Activated T-helper 17 cell treated with anti-CD3 and anti-CD28 coated beads, Interleukin-2, amount 50 U/mL, for 72 hours (primary cell): ENCODE results near the gene CPLX1. TPM values are rescaled to one million over a fixed set of nuclear protein-coding genes. Genes with fewer than 3 reads are reported as not detected.

ENCODE experiments used
- ATAC-seq: fragments of 150-1000 bp; cut with Tn5 transposase; replicated peaks from 2 replicates; pipeline ENCODE4 v1.10.0; 2021; ENCODE audit warnings: mild to moderate bottlenecking, moderate library complexity
- H3K27ac Mint-ChIP-seq: one replicate; pipeline ENCODE4 v1.8.0; 2022; ENCODE audit warnings: mixed read lengths
- H3K27me3 Mint-ChIP-seq: one replicate; pipeline ENCODE4 v1.8.0; 2022; ENCODE audit warnings: mixed read lengths
- H3K36me3 Mint-ChIP-seq: one replicate; pipeline ENCODE4 v1.8.0; 2022; ENCODE audit warnings: low read depth, mild to moderate bottlenecking, mixed read lengths
- H3K4me1 Mint-ChIP-seq: one replicate; pipeline ENCODE4 v1.8.0; 2022; ENCODE audit warnings: mixed read lengths
- H3K4me3 Mint-ChIP-seq: one replicate; pipeline ENCODE4 v1.8.0; 2022; ENCODE audit warnings: mild to moderate bottlenecking, mixed read lengths
- H3K9me3 Mint-ChIP-seq: one replicate; pipeline ENCODE4 v1.8.0; 2022; ENCODE audit warnings: mixed read lengths
- total RNA-seq, 2 donors: library from RNA; stranded (reverse); gene quantifications; one replicate each; pipeline ENCODE4 v1.2.3, GENCODE V29; 2022

CPLX1 gene
- total RNA-seq, 2 donors from 2014 or later: 0.50 to 3.6 TPM

- Mint-ChIP-seq H3K4me3 (no peak overlapping the region), H3K27ac (no peak overlapping the region), H3K27me3 (no peaks in the 10 kb centered on the region), H3K9me3 (no peaks in the 10 kb centered on the region), H3K36me3 (peaks cover 33% of the 10 kb centered on the region), H3K4me1 (no peaks in the 10 kb centered on the region)
- no peak for ATAC-seq
Observed at GRCh38 chr4:848803-849477, 23.0 kb upstream of the CPLX1 start.

GRCh38 chr4:848307-848691 is 22.4 kb upstream of the CPLX1 start:
- no peak overlapping the region for H3K27ac Mint-ChIP-seq
- peaks cover 28% of the 10 kb centered on the region for H3K36me3 Mint-ChIP-seq
- no peaks in the 10 kb centered on the region for H3K9me3 Mint-ChIP-seq
- H3K4me1 Mint-ChIP-seq: no peaks in the 10 kb centered on the region
- ATAC-seq: no peak
- no peaks in the 10 kb centered on the region for H3K27me3 Mint-ChIP-seq
- no peak overlapping the region for H3K4me3 Mint-ChIP-seq

- Mint-ChIP-seq H3K27me3 (no peaks in the 10 kb centered on the region), H3K27ac (no peak overlapping the region), H3K4me3 (no peak overlapping the region), H3K4me1 (no peaks in the 10 kb centered on the region), H3K9me3 (no peaks in the 10 kb centered on the region), H3K36me3 (peaks cover 15% of the 10 kb centered on the region)
- no peak for ATAC-seq
Observed at GRCh38 chr4:845836-846251, 19.9 kb upstream of the CPLX1 start.

GRCh38 chr4:845233-845835 is 19.4 kb upstream of the CPLX1 start:
- Mint-ChIP-seq H3K36me3 (peaks cover 11% of the 10 kb centered on the region), H3K4me1 (no peaks in the 10 kb centered on the region), H3K4me3 (no peak overlapping the region), H3K27ac (no peak overlapping the region), H3K9me3 (no peaks in the 10 kb centered on the region), H3K27me3 (no peaks in the 10 kb centered on the region)
- no peak for ATAC-seq

GRCh38 chr4:844752-845232 is 18.9 kb upstream of the CPLX1 start:
- Mint-ChIP-seq H3K9me3 (no peaks in the 10 kb centered on the region), H3K4me1 (peaks cover 5% of the 10 kb centered on the region), H3K4me3 (no peak overlapping the region), H3K27ac (no peak overlapping the region), H3K36me3 (peaks cover 11% of the 10 kb centered on the region), H3K27me3 (no peaks in the 10 kb centered on the region)
- ATAC-seq: no peak

- Mint-ChIP-seq H3K27me3 (no peaks in the 10 kb centered on the region), H3K27ac (peak overlapping the region; percentile 81), H3K9me3 (peaks cover 3% of the 10 kb centered on the region), H3K4me1 (peaks cover 9% of the 10 kb centered on the region), H3K4me3 (no peak overlapping the region), H3K36me3 (peaks cover 6% of the 10 kb centered on the region)
- peak; percentile 89 for ATAC-seq
Observed at GRCh38 chr4:839675-840443, 13.9 kb upstream of the CPLX1 start.

GRCh38 chr4:837772-838171 is 11.8 kb upstream of the CPLX1 start:
- no peak overlapping the region for H3K4me3 Mint-ChIP-seq
- H3K36me3 Mint-ChIP-seq: peaks cover 6% of the 10 kb centered on the region
- peaks cover 3% of the 10 kb centered on the region for H3K9me3 Mint-ChIP-seq
- peaks cover 9% of the 10 kb centered on the region for H3K4me1 Mint-ChIP-seq
- H3K27me3 Mint-ChIP-seq: no peaks in the 10 kb centered on the region
- ATAC-seq: no peak
- no peak overlapping the region for H3K27ac Mint-ChIP-seq

- Mint-ChIP-seq H3K4me3 (no peak overlapping the region), H3K27me3 (no peaks in the 10 kb centered on the region), H3K27ac (no peak overlapping the region), H3K4me1 (peaks cover 9% of the 10 kb centered on the region), H3K9me3 (peaks cover 3% of the 10 kb centered on the region), H3K36me3 (peaks cover 3% of the 10 kb centered on the region)
- no peak for ATAC-seq
Observed at GRCh38 chr4:836750-837301, 10.9 kb upstream of the CPLX1 start.

GRCh38 chr4:836003-836511 is 10.1 kb upstream of the CPLX1 start:
- Mint-ChIP-seq H3K36me3 (no peaks in the 10 kb centered on the region), H3K27me3 (no peaks in the 10 kb centered on the region), H3K9me3 (peaks cover 3% of the 10 kb centered on the region), H3K27ac (no peak overlapping the region), H3K4me1 (peaks cover 9% of the 10 kb centered on the region), H3K4me3 (no peak overlapping the region)
- ATAC-seq: no peak

- H3K9me3 Mint-ChIP-seq: peaks cover 3% of the 10 kb centered on the region
- ATAC-seq: no peak
- no peak overlapping the region for H3K27ac Mint-ChIP-seq
- no peaks in the 10 kb centered on the region for H3K27me3 Mint-ChIP-seq
- H3K4me3 Mint-ChIP-seq: no peak overlapping the region
- peaks cover 9% of the 10 kb centered on the region for H3K4me1 Mint-ChIP-seq
- H3K36me3 Mint-ChIP-seq: no peaks in the 10 kb centered on the region
Observed at GRCh38 chr4:835148-836002, 9.4 kb upstream of the CPLX1 start.

- H3K27ac Mint-ChIP-seq: no peak overlapping the region
- no peaks in the 10 kb centered on the region for H3K27me3 Mint-ChIP-seq
- H3K36me3 Mint-ChIP-seq: no peaks in the 10 kb centered on the region
- peaks cover 2% of the 10 kb centered on the region for H3K4me1 Mint-ChIP-seq
- no peak overlapping the region for H3K4me3 Mint-ChIP-seq
- peaks cover 3% of the 10 kb centered on the region for H3K9me3 Mint-ChIP-seq
- ATAC-seq: no peak
Observed at GRCh38 chr4:834368-835147, 8.6 kb upstream of the CPLX1 start.

GRCh38 chr4:833731-834367 is 7.9 kb upstream of the CPLX1 start:
- Mint-ChIP-seq H3K4me3 (no peak overlapping the region), H3K27me3 (no peaks in the 10 kb centered on the region), H3K4me1 (no peaks in the 10 kb centered on the region), H3K36me3 (no peaks in the 10 kb centered on the region), H3K9me3 (peaks cover 3% of the 10 kb centered on the region), H3K27ac (no peak overlapping the region)
- no peak for ATAC-seq

- no peak overlapping the region for H3K4me3 Mint-ChIP-seq
- no peak overlapping the region for H3K27ac Mint-ChIP-seq
- ATAC-seq: peak; percentile 80
- peaks cover 2% of the 10 kb centered on the region for H3K27me3 Mint-ChIP-seq
- peaks cover 3% of the 10 kb centered on the region for H3K9me3 Mint-ChIP-seq
- no peaks in the 10 kb centered on the region for H3K4me1 Mint-ChIP-seq
- no peaks in the 10 kb centered on the region for H3K36me3 Mint-ChIP-seq
Observed at GRCh38 chr4:833156-833555, 7.2 kb upstream of the CPLX1 start.
